CD4-positive, CD25-positive, alpha-beta regulatory T cell (primary cell): ENCODE data around the gene FASTKD1. TPM values are rescaled to one million over a fixed set of nuclear protein-coding genes. Genes with fewer than 3 reads are reported as not detected.

ENCODE experiments used
- ATAC-seq, 2 donors: fragments of 150-1000 bp; cut with Tn5 transposase; one replicate each; pipeline ENCODE4 v1.10.0; 2021; ENCODE audit warnings: low read depth in 2 of 2, moderate number of reproducible peaks in 2 of 2, moderate library complexity in 1 of 2
- DNase-seq, 3 donors: peaks; one replicate each; pipeline versions ENCODE4 v3.0.0 to v3.0.0-alpha.2; 2012 to 2022; ENCODE audit warnings: mixed read lengths in 1 of 3
- H3K27ac ChIP-seq: one replicate; pipeline ENCODE4 v1.7.0; 2013; ENCODE audit warnings: mild to moderate bottlenecking, low read length; ENCODE audit not compliant: insufficient read depth, poor library complexity, severe bottlenecking
- H3K27me3 ChIP-seq: one replicate; pipeline ENCODE4 v1.7.0; 2013; ENCODE audit warnings: low read length; ENCODE audit not compliant: control insufficient read depth, insufficient read depth
- H3K36me3 ChIP-seq: one replicate; pipeline ENCODE4 v1.7.0; 2013; ENCODE audit warnings: mild to moderate bottlenecking, low read length, moderate library complexity; ENCODE audit not compliant: control insufficient read depth, insufficient read depth
- H3K4me1 ChIP-seq: 2 replicates; pipeline ENCODE4 v1.7.0; 2013; ENCODE audit warnings: mild to moderate bottlenecking, low read length; ENCODE audit not compliant: insufficient read depth, control insufficient read depth, poor library complexity, severe bottlenecking
- H3K4me3 ChIP-seq: one replicate; pipeline ENCODE4 v1.7.0; 2013; ENCODE audit warnings: low read depth, mild to moderate bottlenecking, low read length, moderate library complexity
- H3K9me3 ChIP-seq, 2 experiments: 1 replicate in 1 of 2; 2 replicates in 1 of 2; pipeline ENCODE4 v1.7.0; 2013; ENCODE audit warnings: low read length in 2 of 2, mild to moderate bottlenecking in 1 of 2, moderate library complexity in 1 of 2; ENCODE audit not compliant: control insufficient read depth in 2 of 2
- H3K27ac Mint-ChIP-seq, 3 donors: one replicate each; pipeline ENCODE4 v1.8.0; 2020 to 2022; ENCODE audit warnings: mild to moderate bottlenecking in 3 of 3, mixed read lengths in 3 of 3, moderate library complexity in 2 of 3
- H3K27me3 Mint-ChIP-seq: one replicate; pipeline ENCODE4 v1.8.0; 2022; ENCODE audit warnings: mild to moderate bottlenecking, mixed read lengths
- H3K36me3 Mint-ChIP-seq: one replicate; pipeline ENCODE4 v1.8.0; 2020; ENCODE audit warnings: mixed read lengths
- H3K4me1 Mint-ChIP-seq, 4 donors: one replicate each; pipeline ENCODE4 v1.8.0; 2020 to 2022; ENCODE audit warnings: mixed read lengths in 4 of 4, mild to moderate bottlenecking in 1 of 4
- H3K4me3 Mint-ChIP-seq, 4 donors: one replicate each; pipeline ENCODE4 v1.8.0; 2020 to 2022; ENCODE audit warnings: mild to moderate bottlenecking in 4 of 4, mixed read lengths in 4 of 4, moderate library complexity in 3 of 4
- H3K9me3 Mint-ChIP-seq, 7 donors: one replicate each; pipeline ENCODE4 v1.8.0; 2020 to 2022; ENCODE audit warnings: mixed read lengths in 7 of 7, mild to moderate bottlenecking in 3 of 7, moderate library complexity in 2 of 7
- polyA plus RNA-seq, 4 donors: library from polyadenylated mRNA; unstranded; fragments of 300-500 nt; fragmentation: Illumina TruSeq; gene quantifications; one replicate each; pipeline ENCODE4 v1.2.3, GENCODE V29; 2021
- total RNA-seq: library from RNA; stranded (reverse); gene quantifications from one replicate; pipeline ENCODE4 v1.2.3, GENCODE V29; 2022

FASTKD1 gene
- total and polyA plus RNA-seq, 5 donors from 2014 or later: 7.3 to 23.2 (median 15.8) TPM

GRCh38 chr2:169507698-169508097, 66.0 kb downstream of the FASTKD1 start:
- Mint-ChIP-seq H3K27ac (no peak overlapping the region), H3K9me3 (no peaks in the 10 kb centered on the region)

GRCh38 chr2:169504651-169505050, 69.0 kb downstream of the FASTKD1 start:
- no peak overlapping the region for H3K27ac Mint-ChIP-seq
- H3K4me1 ChIP-seq: no peaks in the 10 kb centered on the region
- H3K9me3 Mint-ChIP-seq: no peaks in the 10 kb centered on the region
- no peak overlapping the region for H3K4me3 ChIP-seq
- H3K9me3 ChIP-seq: no peaks in the 10 kb centered on the region
- H3K27ac ChIP-seq: no peak overlapping the region
- peaks cover 6% of the 10 kb centered on the region for H3K36me3 Mint-ChIP-seq
- ATAC-seq (no peak), DNase-seq (no peak)
- H3K4me3 Mint-ChIP-seq: no peak overlapping the region
- H3K27me3 Mint-ChIP-seq: no peaks in the 10 kb centered on the region
- no peaks in the 10 kb centered on the region for H3K27me3 ChIP-seq
- no peaks in the 10 kb centered on the region for H3K4me1 Mint-ChIP-seq
- H3K36me3 ChIP-seq: no peaks in the 10 kb centered on the region

More at GRCh38 chr2:169507698-169508097, 66.0 kb downstream of the FASTKD1 start:
- Histone ChIP-seq H3K9me3 (no peaks in the 10 kb centered on the region), H3K36me3 (no peaks in the 10 kb centered on the region), H3K27me3 (no peaks in the 10 kb centered on the region), H3K4me3 (no peak overlapping the region), H3K27ac (no peak overlapping the region), H3K4me1 (no peaks in the 10 kb centered on the region)
- peaks cover 11% of the 10 kb centered on the region for H3K36me3 Mint-ChIP-seq
- DNase-seq: no peak
- no peaks in the 10 kb centered on the region for H3K4me1 Mint-ChIP-seq
- ATAC-seq: no peak
- H3K4me3 Mint-ChIP-seq: no peak overlapping the region
- H3K27me3 Mint-ChIP-seq: no peaks in the 10 kb centered on the region

- Mint-ChIP-seq H3K36me3 (no peaks in the 10 kb centered on the region), H3K4me3 (no peak overlapping the region), H3K27ac (no peak overlapping the region), H3K4me1 (no peaks in the 10 kb centered on the region), H3K9me3 (no peaks in the 10 kb centered on the region), H3K27me3 (no peaks in the 10 kb centered on the region)
- H3K9me3 ChIP-seq: no peaks in the 10 kb centered on the region
- no peak for DNase-seq
- no peak overlapping the region for H3K4me3 ChIP-seq
- no peak for ATAC-seq
- H3K27me3 ChIP-seq: no peaks in the 10 kb centered on the region
- no peaks in the 10 kb centered on the region for H3K36me3 ChIP-seq
- no peaks in the 10 kb centered on the region for H3K4me1 ChIP-seq
- no peak overlapping the region for H3K27ac ChIP-seq
Measured at GRCh38 chr2:169495310-169495928, 78.2 kb downstream of the FASTKD1 start.

- Mint-ChIP-seq H3K27me3 (no peaks in the 10 kb centered on the region), H3K4me1 (no peaks in the 10 kb centered on the region), H3K36me3 (no peaks in the 10 kb centered on the region), H3K27ac (no peak overlapping the region), H3K9me3 (no peaks in the 10 kb centered on the region), H3K4me3 (no peak overlapping the region)
- DNase-seq (no peak), ATAC-seq (no peak)
- Histone ChIP-seq H3K4me1 (no peaks in the 10 kb centered on the region), H3K4me3 (no peak overlapping the region), H3K27ac (no peak overlapping the region), H3K36me3 (no peaks in the 10 kb centered on the region), H3K27me3 (no peaks in the 10 kb centered on the region), H3K9me3 (no peaks in the 10 kb centered on the region)
Measured at GRCh38 chr2:169493360-169493759, 80.3 kb downstream of the FASTKD1 start.

GRCh38 chr2:169491378-169491777, 82.3 kb downstream of the FASTKD1 start:
- H3K27me3 Mint-ChIP-seq: no peaks in the 10 kb centered on the region

GRCh38 chr2:169490834-169491233, 82.8 kb downstream of the FASTKD1 start:
- ATAC-seq: no peak
- no peaks in the 10 kb centered on the region for H3K4me1 Mint-ChIP-seq

More at GRCh38 chr2:169491378-169491777, 82.3 kb downstream of the FASTKD1 start:
- Histone ChIP-seq H3K36me3 (no peaks in the 10 kb centered on the region), H3K27me3 (no peaks in the 10 kb centered on the region), H3K9me3 (no peaks in the 10 kb centered on the region), H3K4me3 (no peak overlapping the region), H3K4me1 (no peaks in the 10 kb centered on the region), H3K27ac (no peak overlapping the region)
- Mint-ChIP-seq H3K9me3 (no peaks in the 10 kb centered on the region), H3K27ac (no peak overlapping the region), H3K4me1 (no peaks in the 10 kb centered on the region), H3K4me3 (no peak overlapping the region), H3K36me3 (no peaks in the 10 kb centered on the region)
- ATAC-seq (no peak), DNase-seq (no peak)

GRCh38 chr2:169486487-169486886, 87.2 kb downstream of the FASTKD1 start:
- peaks cover 11% of the 10 kb centered on the region for H3K36me3 Mint-ChIP-seq
- H3K36me3 ChIP-seq: no peaks in the 10 kb centered on the region

More at GRCh38 chr2:169490834-169491233, 82.8 kb downstream of the FASTKD1 start:
- H3K4me1 ChIP-seq: no peaks in the 10 kb centered on the region
- no peaks in the 10 kb centered on the region for H3K27me3 ChIP-seq
- H3K27ac Mint-ChIP-seq: no peak overlapping the region
- DNase-seq: no peak
- H3K36me3 Mint-ChIP-seq: peaks cover 2% of the 10 kb centered on the region
- H3K27me3 Mint-ChIP-seq: no peaks in the 10 kb centered on the region
- H3K4me3 Mint-ChIP-seq: no peak overlapping the region
- no peak overlapping the region for H3K4me3 ChIP-seq
- H3K27ac ChIP-seq: no peak overlapping the region
- no peaks in the 10 kb centered on the region for H3K36me3 ChIP-seq
- no peaks in the 10 kb centered on the region for H3K9me3 ChIP-seq
- no peaks in the 10 kb centered on the region for H3K9me3 Mint-ChIP-seq

GRCh38 chr2:169485650-169486138, 88.0 kb downstream of the FASTKD1 start:
- Mint-ChIP-seq H3K4me3 (no peak overlapping the region), H3K9me3 (no peaks in the 10 kb centered on the region), H3K4me1 (peaks cover 5 to 14% (median 7%) of the 10 kb centered on the region in 4 donors), H3K27ac (no peak overlapping the region), H3K27me3 (no peaks in the 10 kb centered on the region), H3K36me3 (peaks cover 11% of the 10 kb centered on the region)
- H3K27ac ChIP-seq: no peak overlapping the region
- no peak for ATAC-seq
- no peak for DNase-seq
- H3K27me3 ChIP-seq: no peaks in the 10 kb centered on the region
- H3K36me3 ChIP-seq: no peaks in the 10 kb centered on the region
- H3K4me1 ChIP-seq: no peaks in the 10 kb centered on the region
- no peak overlapping the region for H3K4me3 ChIP-seq
- no peaks in the 10 kb centered on the region for H3K9me3 ChIP-seq

More at GRCh38 chr2:169486487-169486886, 87.2 kb downstream of the FASTKD1 start:
- no peaks in the 10 kb centered on the region for H3K9me3 ChIP-seq
- H3K9me3 Mint-ChIP-seq: no peaks in the 10 kb centered on the region
- no peak overlapping the region for H3K4me3 Mint-ChIP-seq
- no peaks in the 10 kb centered on the region for H3K27me3 ChIP-seq
- H3K27ac Mint-ChIP-seq: no peak overlapping the region
- no peak overlapping the region for H3K27ac ChIP-seq
- no peaks in the 10 kb centered on the region for H3K27me3 Mint-ChIP-seq
- H3K4me1 Mint-ChIP-seq: peaks cover 0 to 7% (median 3%) of the 10 kb centered on the region in 4 donors
- no peak for ATAC-seq
- no peak for DNase-seq
- no peak overlapping the region for H3K4me3 ChIP-seq
- H3K4me1 ChIP-seq: no peaks in the 10 kb centered on the region
